A549 (cell line): ENCODE data around the gene ANKRD6.

Experiments used
- MAFK ChIP-seq: fragments of 450-650 bp; IDR thresholded peaks from 2 replicates; pipeline ENCODE4 v1.6.1; 2014; ENCODE audit not compliant: partially characterized antibody
- MYC ChIP-seq: IDR thresholded peaks from 2 replicates; pipeline ENCODE4 v1.6.1; 2012; ENCODE audit warnings: mild to moderate bottlenecking, inconsistent platforms, low read length, improper control_type of control experiment, borderline replicate concordance
- POLR2AphosphoS2 ChIP-seq: conservative IDR thresholded peaks from 2 replicates; pipeline ENCODE4 v1.6.1; 2012; ENCODE audit warnings: low read length, improper control_type of control experiment, inconsistent platforms
- TF ChIP-seq, protein P1 (sequence below): fragments of >200 bp; sonication (Bioruptor Twin); formaldehyde crosslinking; IDR thresholded peaks from 3 replicates; pipeline ENCODE4 v1.5.1; 2016

DNA sequence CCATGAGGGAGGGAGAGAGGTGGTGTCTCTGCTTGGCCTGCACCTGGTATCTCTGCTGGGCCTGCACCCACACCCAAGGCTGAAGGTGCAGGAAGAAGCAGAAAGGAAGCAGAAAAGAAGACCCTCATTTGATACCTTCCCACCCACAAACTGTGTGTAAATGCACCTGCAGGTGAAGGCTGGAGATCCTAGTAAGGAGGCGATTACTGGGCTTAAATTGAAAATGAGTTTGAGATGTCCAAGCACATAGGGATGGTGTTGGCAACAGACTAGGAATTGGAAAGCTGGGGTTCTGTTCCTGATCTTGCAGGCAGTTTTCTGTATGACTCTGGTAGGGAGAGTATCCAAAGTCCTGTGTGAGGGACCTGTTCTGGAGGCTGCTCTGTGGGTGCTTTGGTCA, 130.9 kb downstream of the ANKRD6 start:
- TF ChIP-seq, protein P1, sequence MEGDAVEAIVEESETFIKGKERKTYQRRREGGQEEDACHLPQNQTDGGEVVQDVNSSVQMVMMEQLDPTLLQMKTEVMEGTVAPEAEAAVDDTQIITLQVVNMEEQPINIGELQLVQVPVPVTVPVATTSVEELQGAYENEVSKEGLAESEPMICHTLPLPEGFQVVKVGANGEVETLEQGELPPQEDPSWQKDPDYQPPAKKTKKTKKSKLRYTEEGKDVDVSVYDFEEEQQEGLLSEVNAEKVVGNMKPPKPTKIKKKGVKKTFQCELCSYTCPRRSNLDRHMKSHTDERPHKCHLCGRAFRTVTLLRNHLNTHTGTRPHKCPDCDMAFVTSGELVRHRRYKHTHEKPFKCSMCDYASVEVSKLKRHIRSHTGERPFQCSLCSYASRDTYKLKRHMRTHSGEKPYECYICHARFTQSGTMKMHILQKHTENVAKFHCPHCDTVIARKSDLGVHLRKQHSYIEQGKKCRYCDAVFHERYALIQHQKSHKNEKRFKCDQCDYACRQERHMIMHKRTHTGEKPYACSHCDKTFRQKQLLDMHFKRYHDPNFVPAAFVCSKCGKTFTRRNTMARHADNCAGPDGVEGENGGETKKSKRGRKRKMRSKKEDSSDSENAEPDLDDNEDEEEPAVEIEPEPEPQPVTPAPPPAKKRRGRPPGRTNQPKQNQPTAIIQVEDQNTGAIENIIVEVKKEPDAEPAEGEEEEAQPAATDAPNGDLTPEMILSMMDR = no peak
- TF ChIP-seq MAFK = no peak
- TF ChIP-seq POLR2AphosphoS2 = no peak
- TF ChIP-seq MYC = no peak
